Measurements from ENCODE around the gene RAB40B. TPM values are rescaled to one million over a fixed set of nuclear protein-coding genes. Genes with fewer than 3 reads are reported as not detected.

RAB40B gene
- total RNA-seq, 1 experiment from 2014 or later: 22.1 TPM

DNA sequence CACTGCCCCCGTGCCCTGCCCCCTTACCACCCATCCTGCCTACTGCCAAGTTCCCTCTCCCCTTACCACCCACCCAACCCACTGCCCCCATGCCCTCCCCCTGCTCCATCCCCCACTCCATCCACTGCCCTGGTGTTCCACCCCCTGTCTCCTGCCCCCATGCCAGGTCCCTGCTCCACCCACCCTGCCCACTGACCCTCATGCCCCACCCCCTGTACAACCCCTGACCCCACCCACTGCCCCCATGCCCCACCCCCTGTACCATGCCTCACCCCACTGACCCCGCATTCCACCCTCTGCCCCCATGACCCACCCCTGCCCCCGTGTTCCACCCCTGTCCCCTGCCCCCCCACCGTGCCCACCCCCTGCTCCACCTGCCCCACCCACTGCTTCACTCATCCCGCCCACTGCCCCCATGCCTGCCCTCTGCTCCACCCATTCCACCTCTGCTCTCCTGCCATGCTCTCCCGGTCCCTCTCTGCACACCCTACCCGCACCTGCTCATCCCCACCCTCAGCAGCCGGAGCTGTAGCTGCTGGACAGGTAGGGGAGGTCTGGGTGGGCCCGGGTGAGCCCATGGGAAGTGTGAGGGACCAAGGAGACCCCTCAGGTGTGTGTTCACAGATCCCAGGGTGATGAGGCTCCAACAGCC, 10.7 kb upstream of the RAB40B start:
- intact Hi-C loops (cut with micrococcal nuclease): no loop called here
- TF ChIP-seq SP1 (IDR thresholded peaks at IDR 0.05; ENCODE audit: low read depth): no peak
- TF ChIP-seq, protein P1, sequence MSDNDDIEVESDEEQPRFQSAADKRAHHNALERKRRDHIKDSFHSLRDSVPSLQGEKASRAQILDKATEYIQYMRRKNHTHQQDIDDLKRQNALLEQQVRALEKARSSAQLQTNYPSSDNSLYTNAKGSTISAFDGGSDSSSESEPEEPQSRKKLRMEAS (IDR thresholded peaks at IDR 0.05): no peak
- H3K27ac ChIP-seq (ENCODE audit: low read depth, low read length): no peak overlapping the region
- no peak overlapping the region for H3K9ac ChIP-seq (ENCODE audit: low read length)
- no peak overlapping the region for H3K4me3 ChIP-seq (replicated peaks in 1 of 2; ENCODE audit: low read depth in 1 of 2, low read length in 2 of 2)
- H3K79me2 ChIP-seq (ENCODE audit: insufficient read depth, low read length): no peaks in the 10 kb centered on the region
- no peaks in the 10 kb centered on the region for H3K9me2 ChIP-seq (ENCODE audit: insufficient read depth)
- BruUV-seq (replicated peaks): no TSS peak
- ATAC-seq (peak; percentile 28; the same call in 1 of the 2 replicates), DNase-seq (ENCODE audit: low read depth, low spot score) (no peak)
- ChIA-PET POLR2A (no interaction called here), CTCF (no interaction called here), RAD21 (ENCODE audit: low non-redundant PET in 1 of 2, low total read pairs in 2 of 2, uncharacterized antibody in 2 of 2, unreplicated experiment in 2 of 2) (no interaction called here)
- no peaks in the 10 kb centered on the region for H3K9me3 ChIP-seq (ENCODE audit: control insufficient read depth in 1 of 2, insufficient read depth in 1 of 2, low read depth in 1 of 2, low read length in 2 of 2)
- peaks cover 0 to 10% of the 10 kb centered on the region in 2 experiments; a peak in 3 of 4 replicates for H3K4me1 ChIP-seq (ENCODE audit: control insufficient read depth in 1 of 2, insufficient read depth in 2 of 2, low read length in 2 of 2)
- no peaks in the 10 kb centered on the region for H3K36me3 ChIP-seq (ENCODE audit: control insufficient read depth in 1 of 2, insufficient read depth in 2 of 2, low read length in 2 of 2)
- no peak overlapping the region for H3K4me2 ChIP-seq (ENCODE audit: low read length)
- no peaks in the 10 kb centered on the region for H3K27me3 ChIP-seq (ENCODE audit: insufficient read depth, low read length)
- no peaks in the 10 kb centered on the region for H4K20me1 ChIP-seq (ENCODE audit: insufficient read depth)
- H2AFZ ChIP-seq (ENCODE audit: low read depth, low read length, poor library complexity, severe bottlenecking): no peak overlapping the region

DNA sequence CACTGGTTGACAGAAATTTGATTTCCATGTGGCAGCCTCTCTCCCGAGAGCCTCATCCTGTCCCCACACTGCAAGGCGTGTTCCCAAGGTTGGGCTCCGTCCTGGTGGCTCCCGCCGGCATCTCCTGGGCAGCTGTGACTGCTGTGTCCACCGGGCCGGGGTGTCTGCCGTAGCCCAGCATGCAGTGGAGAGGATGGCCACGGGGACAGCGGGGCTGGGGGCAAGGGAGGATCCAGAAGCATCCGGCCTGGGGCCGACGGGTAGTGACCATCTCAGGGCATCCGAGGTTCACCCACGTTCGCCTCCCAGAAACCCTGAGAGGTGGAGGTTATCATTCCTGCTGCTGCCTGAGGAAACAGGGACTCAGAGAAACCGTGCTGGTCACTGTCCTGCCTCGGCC, 7.3 kb upstream of the RAB40B start:
- Histone ChIP-seq H2AFZ (ENCODE audit: low read depth, low read length, poor library complexity, severe bottlenecking) (no peak overlapping the region), H3K4me2 (ENCODE audit: low read length) (no peak overlapping the region), H3K36me3 (ENCODE audit: control insufficient read depth in 1 of 2, insufficient read depth in 2 of 2, low read length in 2 of 2) (no peaks in the 10 kb centered on the region), H3K4me1 (ENCODE audit: control insufficient read depth in 1 of 2, insufficient read depth in 2 of 2, low read length in 2 of 2) (peaks cover 0 to 14% of the 10 kb centered on the region in 2 experiments; a peak in 3 of 4 replicates), H3K9me2 (ENCODE audit: insufficient read depth) (no peaks in the 10 kb centered on the region), H3K27me3 (ENCODE audit: insufficient read depth, low read length) (no peaks in the 10 kb centered on the region), H4K20me1 (ENCODE audit: insufficient read depth) (no peaks in the 10 kb centered on the region), H3K27ac (ENCODE audit: low read depth, low read length) (no peak overlapping the region), H3K9me3 (ENCODE audit: control insufficient read depth in 1 of 2, insufficient read depth in 1 of 2, low read depth in 1 of 2, low read length in 2 of 2) (no peaks in the 10 kb centered on the region), H3K9ac (ENCODE audit: low read length) (no peak overlapping the region), H3K79me2 (ENCODE audit: insufficient read depth, low read length) (no peaks in the 10 kb centered on the region), H3K4me3 (replicated peaks in 1 of 2; ENCODE audit: low read depth in 1 of 2, low read length in 2 of 2) (no peak overlapping the region)
- BruUV-seq (replicated peaks): no TSS peak
- ATAC-seq (no peak), DNase-seq (ENCODE audit: low read depth, low spot score) (no peak)
- CTCF ChIA-PET: no interaction called here
- intact Hi-C loops (cut with micrococcal nuclease): no loop called here
- RAD21 ChIA-PET (ENCODE audit: low non-redundant PET in 1 of 2, low total read pairs in 2 of 2, uncharacterized antibody in 2 of 2, unreplicated experiment in 2 of 2): no interaction called here
- TF ChIP-seq EZH2 (IDR thresholded peaks at IDR 0.05): no peak
- no peak for TF ChIP-seq SIN3A (IDR thresholded peaks at IDR 0.05; ENCODE audit: low read depth)
- POLR2A ChIA-PET: no interaction called here
